Neural progenitor cell (in vitro differentiated cells): Measurements from ENCODE around the gene DUSP18.

Experiments used
- EZH2 ChIP-seq: fragments of 200-600 bp; sonication (generic); IDR thresholded peaks from 2 replicates; pipeline ENCODE4 v1.6.1; 2017; ENCODE audit warnings: antibody characterized with exemption, mild to moderate bottlenecking, moderate library complexity
- TF ChIP-seq, protein P1 (sequence below): fragments of 200-600 bp; sonication (generic); IDR thresholded peaks from 2 replicates; pipeline ENCODE4 v1.5.1; 2017; ENCODE audit warnings: antibody characterized with exemption, mild to moderate bottlenecking

DNA sequence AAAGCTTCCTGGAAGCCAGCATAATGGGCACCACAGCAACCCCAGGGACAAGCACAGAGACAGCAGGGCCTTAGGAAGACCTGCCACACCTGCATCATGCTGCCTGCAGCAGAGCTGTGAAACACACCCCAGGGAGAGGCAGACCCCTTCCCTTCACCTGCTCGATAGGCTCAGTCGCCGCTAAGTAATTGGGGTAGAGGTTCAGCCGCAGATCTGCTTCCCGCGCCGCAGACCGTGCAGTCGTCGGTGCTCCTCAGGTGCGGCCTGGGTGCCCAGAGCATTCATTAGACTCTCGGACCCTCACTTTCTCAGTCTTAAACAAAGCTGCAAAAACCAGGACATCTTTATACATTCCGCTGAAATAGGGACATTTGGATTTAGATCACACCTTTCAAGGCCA lies 2.9 kb downstream of the DUSP18 start:
- TF ChIP-seq, protein P1, sequence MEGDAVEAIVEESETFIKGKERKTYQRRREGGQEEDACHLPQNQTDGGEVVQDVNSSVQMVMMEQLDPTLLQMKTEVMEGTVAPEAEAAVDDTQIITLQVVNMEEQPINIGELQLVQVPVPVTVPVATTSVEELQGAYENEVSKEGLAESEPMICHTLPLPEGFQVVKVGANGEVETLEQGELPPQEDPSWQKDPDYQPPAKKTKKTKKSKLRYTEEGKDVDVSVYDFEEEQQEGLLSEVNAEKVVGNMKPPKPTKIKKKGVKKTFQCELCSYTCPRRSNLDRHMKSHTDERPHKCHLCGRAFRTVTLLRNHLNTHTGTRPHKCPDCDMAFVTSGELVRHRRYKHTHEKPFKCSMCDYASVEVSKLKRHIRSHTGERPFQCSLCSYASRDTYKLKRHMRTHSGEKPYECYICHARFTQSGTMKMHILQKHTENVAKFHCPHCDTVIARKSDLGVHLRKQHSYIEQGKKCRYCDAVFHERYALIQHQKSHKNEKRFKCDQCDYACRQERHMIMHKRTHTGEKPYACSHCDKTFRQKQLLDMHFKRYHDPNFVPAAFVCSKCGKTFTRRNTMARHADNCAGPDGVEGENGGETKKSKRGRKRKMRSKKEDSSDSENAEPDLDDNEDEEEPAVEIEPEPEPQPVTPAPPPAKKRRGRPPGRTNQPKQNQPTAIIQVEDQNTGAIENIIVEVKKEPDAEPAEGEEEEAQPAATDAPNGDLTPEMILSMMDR = no peak
- no peak for TF ChIP-seq EZH2
